ENCODE data around the gene SORBS2.

The SORBS2 gene

GRCh38 chr4:185573651-185574199 is 238.3 kb downstream of the SORBS2 start:
- no peak for TF ChIP-seq CTCF (conservative IDR thresholded peaks at IDR 0.05; ENCODE audit: low read depth, low read length)
- DNase-seq (ENCODE audit: low read depth) = no peak
- H3K4me3 ChIP-seq (ENCODE audit: low read length) = no peak overlapping the region

GRCh38 chr4:185570727-185571126 is 241.3 kb downstream of the SORBS2 start:
- H3K4me3 ChIP-seq (ENCODE audit: low read length) = no peak overlapping the region
- no peak for DNase-seq (ENCODE audit: low read depth)
- no peak for TF ChIP-seq CTCF (conservative IDR thresholded peaks at IDR 0.05; ENCODE audit: low read depth, low read length)

GRCh38 chr4:185567381-185568376 is 244.3 kb downstream of the SORBS2 start:
- TF ChIP-seq CTCF (conservative IDR thresholded peaks at IDR 0.05; ENCODE audit: low read depth, low read length) = no peak
- H3K4me3 ChIP-seq (ENCODE audit: low read length) = no peak overlapping the region
- peak; percentile 67 for DNase-seq (ENCODE audit: low read depth)

- no peak overlapping the region for H3K4me3 ChIP-seq (ENCODE audit: low read length)
- peak; percentile 95 for DNase-seq (ENCODE audit: low read depth)
- no peak for TF ChIP-seq CTCF (conservative IDR thresholded peaks at IDR 0.05; ENCODE audit: low read depth, low read length)
Measured at GRCh38 chr4:185566972-185567371, 245.0 kb downstream of the SORBS2 start.

GRCh38 chr4:185566425-185566824 is 245.6 kb downstream of the SORBS2 start:
- TF ChIP-seq CTCF (conservative IDR thresholded peaks at IDR 0.05; ENCODE audit: low read depth, low read length) = no peak
- no peak overlapping the region for H3K4me3 ChIP-seq (ENCODE audit: low read length)
- no peak for DNase-seq (ENCODE audit: low read depth)

- no peak overlapping the region for H3K4me3 ChIP-seq (ENCODE audit: low read length)
- DNase-seq (ENCODE audit: low read depth) = no peak
- TF ChIP-seq CTCF (conservative IDR thresholded peaks at IDR 0.05; ENCODE audit: low read depth, low read length) = no peak
Measured at GRCh38 chr4:185565696-185566095, 246.3 kb downstream of the SORBS2 start.

Data from retinal pigment epithelial cell (primary cell).